Trophoblast cell (in vitro differentiated cells and primary cell): Measurements from ENCODE around the gene VPS37D.
A peak's percentile ranks its signal among the peaks of the same experiment; 100 is the strongest.

Experiments used
- DNase-seq, 2 donors: peaks; one replicate each; pipeline ENCODE4 v3.0.0-alpha.2; 2016
- H2AFZ ChIP-seq: 2 replicates; pipeline ENCODE4 v1.6.1; 2013; ENCODE audit warnings: low read length, moderate library complexity, mild to moderate bottlenecking; ENCODE audit not compliant: insufficient read depth, poor library complexity
- H2AK5ac ChIP-seq: 2 replicates; pipeline ENCODE4 v1.6.1; 2013; ENCODE audit warnings: mild to moderate bottlenecking, low read length
- H2BK120ac ChIP-seq: 2 replicates; pipeline ENCODE4 v1.6.1; 2013; ENCODE audit warnings: low read length, mild to moderate bottlenecking, moderate library complexity; ENCODE audit not compliant: insufficient read depth, poor library complexity
- H2BK12ac ChIP-seq: 2 replicates; pipeline ENCODE4 v1.6.1; 2013; ENCODE audit warnings: mild to moderate bottlenecking, low read length, moderate library complexity
- H2BK5ac ChIP-seq: 2 replicates; pipeline ENCODE4 v1.6.1; 2013; ENCODE audit warnings: low read length, low read depth, moderate library complexity, mild to moderate bottlenecking; ENCODE audit not compliant: poor library complexity
- H3K14ac ChIP-seq: 2 replicates; pipeline ENCODE4 v1.6.1; 2013; ENCODE audit warnings: mild to moderate bottlenecking, low read length
- H3K18ac ChIP-seq: 2 replicates; pipeline ENCODE4 v1.6.1; 2013; ENCODE audit warnings: mild to moderate bottlenecking, low read length
- H3K23ac ChIP-seq: 2 replicates; pipeline ENCODE4 v1.6.1; 2013; ENCODE audit warnings: low read length
- H3K27ac ChIP-seq: 2 replicates; pipeline ENCODE4 v1.5.1; 2013; ENCODE audit warnings: low read depth, mild to moderate bottlenecking, inconsistent platforms, low read length, moderate library complexity
- H3K27me3 ChIP-seq: 2 replicates; pipeline ENCODE4 v1.6.1; 2013; ENCODE audit warnings: inconsistent platforms, mild to moderate bottlenecking, low read length, moderate library complexity; ENCODE audit not compliant: insufficient read depth
- H3K36me3 ChIP-seq, 2 experiments: 1 replicate in 1 of 2; 2 replicates in 1 of 2; pipeline ENCODE4 v1.6.1; 2013; ENCODE audit warnings: low read length in 2 of 2, mild to moderate bottlenecking in 2 of 2, moderate library complexity in 1 of 2; ENCODE audit not compliant: insufficient read depth in 2 of 2, control insufficient read depth in 1 of 2
- H3K4ac ChIP-seq: 2 replicates; pipeline ENCODE4 v1.6.1; 2013; ENCODE audit warnings: low read depth, mild to moderate bottlenecking, low read length, moderate library complexity
- H3K4me1 ChIP-seq, 2 experiments: 1 replicate in 1 of 2; 2 replicates in 1 of 2; pipeline ENCODE4 v1.6.1; 2013; ENCODE audit warnings: low read length in 2 of 2, mild to moderate bottlenecking in 2 of 2, moderate library complexity in 1 of 2; ENCODE audit not compliant: insufficient read depth in 2 of 2, control insufficient read depth in 1 of 2
- H3K4me2 ChIP-seq: 2 replicates; pipeline ENCODE4 v1.6.1; 2013; ENCODE audit warnings: inconsistent platforms, mild to moderate bottlenecking, low read length, moderate library complexity
- H3K4me3 ChIP-seq: 2 replicates; pipeline ENCODE4 v1.5.1; 2013; ENCODE audit warnings: mild to moderate bottlenecking, low read depth, low read length, inconsistent platforms
- H3K79me1 ChIP-seq: one replicate; pipeline ENCODE4 v1.6.1; 2013; ENCODE audit warnings: low read length
- H3K79me2 ChIP-seq: 2 replicates; pipeline ENCODE4 v1.6.1; 2013; ENCODE audit warnings: low read length, mild to moderate bottlenecking; ENCODE audit not compliant: control insufficient read depth, insufficient read depth, poor library complexity
- H3K9ac ChIP-seq: 2 replicates; pipeline ENCODE4 v1.6.1; 2013; ENCODE audit warnings: mild to moderate bottlenecking, low read length
- H3K9me3 ChIP-seq: 2 replicates; pipeline ENCODE4 v1.6.1; 2013; ENCODE audit warnings: low read depth, mild to moderate bottlenecking, control low read depth, inconsistent platforms, low read length; ENCODE audit not compliant: insufficient read depth
- H4K12ac ChIP-seq: 2 replicates; pipeline ENCODE4 v1.6.1; 2013; ENCODE audit warnings: low read depth, mild to moderate bottlenecking, low read length, moderate library complexity
- H4K8ac ChIP-seq: 2 replicates; pipeline ENCODE4 v1.6.1; 2013; ENCODE audit warnings: low read depth, mild to moderate bottlenecking, low read length, moderate library complexity
- H4K91ac ChIP-seq: one replicate; pipeline ENCODE4 v1.6.1; 2013; ENCODE audit warnings: low read depth, mild to moderate bottlenecking, low read length, moderate library complexity
- WGBS: extraction: QIAGEN DNeasy Blood & Tissue Kit; methylation state at CpG from one replicate; pipeline ENCODE4 v1.1.7; 2013; ENCODE audit warnings: missing lambda C conversion rate; ENCODE audit not compliant: insufficient read length, insufficient coverage; ENCODE audit errors: extremely low coverage; 5-methylcytosine and 5-hydroxymethylcytosine counted together

The VPS37D gene

GRCh38 chr7:73622527-73622908 is 45.1 kb upstream of the VPS37D start:
- Histone ChIP-seq H3K14ac (no peak overlapping the region), H3K9ac (no peak overlapping the region), H3K18ac (no peak overlapping the region), H3K4me1 (peaks cover 0 to 14% of the 10 kb centered on the region in 2 experiments), H3K4me3 (no peak overlapping the region), H3K4me2 (no peak overlapping the region), H3K4ac (no peak overlapping the region), H3K36me3 (no peaks in the 10 kb centered on the region), H3K79me2 (no peaks in the 10 kb centered on the region), H3K23ac (no peak overlapping the region), H2BK120ac (no peak overlapping the region), H4K91ac (no peak overlapping the region), H2BK5ac (no peak overlapping the region), H2BK12ac (no peak overlapping the region), H3K79me1 (no peaks in the 10 kb centered on the region), H2AFZ (no peak overlapping the region), H4K8ac (no peak overlapping the region), H4K12ac (no peak overlapping the region), H3K27ac (no peak overlapping the region), H3K27me3 (peaks cover 19% of the 10 kb centered on the region), H3K9me3 (no peaks in the 10 kb centered on the region), H2AK5ac (no peak overlapping the region)
- no peak for DNase-seq
- WGBS: no CpG with 5 or more reads among the region's 2 CpGs

GRCh38 chr7:73622909-73623797 is 44.5 kb upstream of the VPS37D start:
- Histone ChIP-seq H3K4me3 (no peak overlapping the region), H4K8ac (no peak overlapping the region), H3K27ac (no peak overlapping the region), H2BK5ac (no peak overlapping the region), H3K79me1 (no peaks in the 10 kb centered on the region), H3K14ac (no peak overlapping the region), H3K9ac (no peak overlapping the region), H3K9me3 (no peaks in the 10 kb centered on the region), H3K4me1 (peaks cover 0 to 14% of the 10 kb centered on the region in 2 experiments), H2BK120ac (no peak overlapping the region), H3K18ac (no peak overlapping the region), H4K91ac (no peak overlapping the region), H2AK5ac (no peak overlapping the region), H2AFZ (no peak overlapping the region), H2BK12ac (no peak overlapping the region), H3K4me2 (peak overlapping the region; percentile 6), H3K23ac (no peak overlapping the region), H3K4ac (no peak overlapping the region), H3K79me2 (no peaks in the 10 kb centered on the region), H4K12ac (no peak overlapping the region), H3K27me3 (peaks cover 19% of the 10 kb centered on the region), H3K36me3 (no peaks in the 10 kb centered on the region)
- DNase-seq: no peak
- no CpG with 5 or more reads among the region's 58 CpGs for WGBS

GRCh38 chr7:73623798-73624668 is 43.6 kb upstream of the VPS37D start, which contains the start of gene MLXIPL:
MLXIPL (minus strand) TSS chr7:73624522; CDS start chr7:73624492, 30 bp downstream.
- Histone ChIP-seq H3K4me1 (peaks cover 0 to 14% of the 10 kb centered on the region in 2 experiments), H2BK12ac (no peak within 1 kb of the TSS), H3K4ac (no peak within 1 kb of the TSS), H3K4me2 (peak within 1 kb of the TSS; percentile 95), H3K23ac (no peak within 1 kb of the TSS), H4K8ac (no peak within 1 kb of the TSS), H2AFZ (peak within 1 kb of the TSS; percentile 44), H2AK5ac (no peak within 1 kb of the TSS), H3K36me3 (no peaks in the 10 kb centered on the region), H3K14ac (no peak within 1 kb of the TSS), H4K12ac (no peak within 1 kb of the TSS), H3K79me1 (no peaks in the 10 kb centered on the region), H3K4me3 (peak within 1 kb of the TSS; percentile 64), H2BK5ac (no peak within 1 kb of the TSS), H3K9me3 (no peaks in the 10 kb centered on the region), H3K27me3 (peaks cover 19% of the 10 kb centered on the region), H4K91ac (no peak within 1 kb of the TSS), H3K9ac (no peak within 1 kb of the TSS), H3K27ac (no peak within 1 kb of the TSS), H2BK120ac (no peak within 1 kb of the TSS), H3K79me2 (no peaks in the 10 kb centered on the region), H3K18ac (no peak within 1 kb of the TSS)
- DNase-seq: peak; percentile 74 to 89
- WGBS: no CpG with 5 or more reads among the region's 80 CpGs

DNA sequence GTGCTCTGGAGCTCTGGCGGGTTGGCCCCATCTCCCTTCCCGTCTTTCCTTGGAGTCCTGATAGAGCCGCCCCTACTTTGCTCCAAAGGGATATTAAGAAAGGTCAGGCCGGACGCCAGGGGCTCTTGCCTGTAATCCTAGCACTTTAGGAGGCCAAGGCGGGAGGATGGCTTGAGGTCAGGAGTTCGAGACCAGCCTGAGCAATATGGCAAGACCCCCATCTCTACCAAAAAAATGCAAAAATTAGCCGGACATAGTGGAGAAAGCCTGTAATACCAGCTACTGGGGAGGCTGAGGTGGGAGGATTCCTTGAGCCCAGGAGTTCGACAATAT is 43.0 kb upstream of the VPS37D start:
- H3K36me3 ChIP-seq: no peaks in the 10 kb centered on the region
- peaks cover 0 to 14% of the 10 kb centered on the region in 2 experiments for H3K4me1 ChIP-seq
- WGBS: no CpG with 5 or more reads among the region's 9 CpGs
- H3K4me2 ChIP-seq: no peak overlapping the region
- no peak overlapping the region for H3K14ac ChIP-seq
- no peak overlapping the region for H2AFZ ChIP-seq
- no peak overlapping the region for H4K91ac ChIP-seq
- H2BK120ac ChIP-seq: no peak overlapping the region
- no peaks in the 10 kb centered on the region for H3K79me2 ChIP-seq
- no peak overlapping the region for H2AK5ac ChIP-seq
- no peak for DNase-seq
- no peak overlapping the region for H3K18ac ChIP-seq
- no peak overlapping the region for H3K4ac ChIP-seq
- H3K4me3 ChIP-seq: no peak overlapping the region
- H3K23ac ChIP-seq: no peak overlapping the region
- H2BK5ac ChIP-seq: no peak overlapping the region
- H4K12ac ChIP-seq: no peak overlapping the region
- H2BK12ac ChIP-seq: no peak overlapping the region
- no peak overlapping the region for H4K8ac ChIP-seq
- no peaks in the 10 kb centered on the region for H3K9me3 ChIP-seq
- no peak overlapping the region for H3K27ac ChIP-seq
- peaks cover 19% of the 10 kb centered on the region for H3K27me3 ChIP-seq
- H3K79me1 ChIP-seq: no peaks in the 10 kb centered on the region
- no peak overlapping the region for H3K9ac ChIP-seq
